DMS153 treated with DMSO at 0.1 percent for 48 hours (cell line): ENCODE data around the gene KANK4.
"Not testable (repeated sequence)": the region's sequence is repeated elsewhere in the genome, so short reads cannot be mapped to it uniquely, and the experiment has no call there.

ENCODE experiments used
- DNase-seq: peaks from one replicate; lab custom pipeline; 2025; ENCODE audit not compliant: unreplicated experiment; lab: John Stamatoyannopoulos, UW

The KANK4 gene

DNA sequence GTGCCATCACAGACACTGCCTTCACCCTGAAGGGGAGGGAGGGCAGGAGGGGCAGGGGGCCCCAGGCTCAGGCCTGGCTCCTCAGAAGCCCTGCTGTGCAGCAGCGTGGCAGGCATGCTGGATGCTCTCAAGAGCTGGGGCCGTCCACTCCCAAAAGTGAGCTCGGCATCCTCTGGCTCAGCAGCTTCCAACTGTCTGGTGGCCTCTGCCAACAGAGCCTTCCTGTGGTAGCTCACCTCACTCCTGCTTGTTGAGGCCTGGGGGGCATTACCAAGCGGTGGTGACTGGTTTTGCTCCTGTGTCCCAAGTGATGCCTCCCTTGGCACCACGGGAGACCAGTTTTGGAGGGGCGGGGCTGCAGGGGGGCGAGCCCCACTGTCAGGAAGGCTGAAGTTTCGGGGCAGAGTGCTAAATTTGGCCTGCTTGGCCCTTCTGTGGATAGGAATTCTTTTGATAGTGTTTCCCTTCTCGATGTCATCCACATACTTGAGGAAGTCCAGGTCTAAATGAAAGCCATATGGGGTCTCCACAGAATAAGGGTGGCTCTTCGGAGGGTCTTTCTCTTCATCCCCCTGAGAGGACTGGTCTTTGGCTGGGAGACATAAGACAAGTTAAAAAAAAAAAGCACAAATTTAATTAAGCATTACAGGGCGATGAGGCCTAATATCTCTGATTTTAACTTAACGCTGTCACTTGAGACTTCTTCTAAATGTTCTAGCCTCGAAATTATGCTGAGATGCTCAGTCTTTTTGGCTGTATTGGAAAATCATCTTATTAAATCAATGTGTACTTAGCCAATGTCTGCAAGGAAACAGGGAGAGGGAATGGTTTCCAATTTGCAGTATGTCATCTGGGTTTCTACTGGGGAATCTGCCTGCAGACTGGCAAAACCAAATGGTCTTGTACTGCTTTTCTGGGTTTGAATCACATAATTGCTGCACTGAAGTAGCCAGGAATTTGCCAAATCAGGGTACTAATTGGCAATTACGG is 44.4 kb downstream of the KANK4 start:
- DNase-seq, result no peak

DNA sequence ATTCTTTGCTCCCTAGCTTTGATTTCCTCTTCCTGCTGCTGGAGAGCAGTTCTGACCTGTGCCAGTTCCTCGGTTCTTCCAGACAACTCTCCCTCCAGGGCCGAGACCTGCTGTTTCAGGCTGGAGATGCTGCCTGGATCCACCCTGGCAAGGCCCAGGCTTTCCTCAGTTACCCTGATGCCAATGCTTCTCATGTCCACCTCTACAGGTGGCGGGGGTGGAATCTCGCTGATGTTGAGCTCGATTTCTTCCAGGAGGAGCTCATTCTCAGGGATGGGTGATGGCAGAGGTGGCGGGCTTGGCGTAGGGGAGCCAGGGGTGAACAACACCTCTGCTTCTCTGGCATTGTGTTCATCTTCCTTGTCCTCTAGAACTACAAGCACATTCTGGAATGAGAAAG is 45.3 kb downstream of the KANK4 start:
- DNase-seq, result no peak

DNA sequence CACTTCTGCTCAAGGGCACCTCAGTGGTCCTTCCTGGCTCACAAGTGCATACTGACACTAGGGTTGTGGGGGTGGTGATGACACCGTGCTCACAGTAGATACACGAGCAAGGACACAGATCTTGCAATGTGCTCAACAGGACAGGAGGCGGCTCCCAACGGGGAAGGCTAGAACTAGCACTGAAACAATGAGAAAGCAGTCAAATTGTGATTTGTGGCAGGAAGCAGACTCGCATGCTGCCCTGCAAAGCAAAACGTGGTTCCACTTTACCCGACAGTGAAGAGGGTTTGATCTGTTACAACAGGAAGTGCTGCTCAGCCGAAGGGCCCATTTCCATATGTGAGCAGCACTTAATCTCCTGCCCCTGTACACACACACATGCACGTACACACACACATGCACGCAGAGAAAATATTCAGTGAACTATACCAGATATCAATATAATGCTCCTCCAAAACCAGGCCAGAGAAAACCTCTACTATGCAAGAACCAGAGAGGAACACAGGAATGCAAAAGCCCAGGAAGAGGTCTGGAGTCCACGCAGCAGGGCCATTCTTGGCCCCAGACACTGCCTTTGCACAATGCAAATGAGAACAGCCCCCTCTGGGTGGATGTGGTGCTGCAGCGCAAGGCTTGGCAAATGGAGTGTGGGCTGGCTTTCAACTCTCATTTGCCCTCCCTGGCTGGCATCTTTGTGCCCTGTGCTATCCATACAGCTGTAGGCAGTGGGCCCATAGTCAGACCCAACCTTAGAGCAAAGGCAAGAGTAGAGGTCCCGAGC is 47.1 kb downstream of the KANK4 start:
- DNase-seq, result peak; percentile 72

DNA sequence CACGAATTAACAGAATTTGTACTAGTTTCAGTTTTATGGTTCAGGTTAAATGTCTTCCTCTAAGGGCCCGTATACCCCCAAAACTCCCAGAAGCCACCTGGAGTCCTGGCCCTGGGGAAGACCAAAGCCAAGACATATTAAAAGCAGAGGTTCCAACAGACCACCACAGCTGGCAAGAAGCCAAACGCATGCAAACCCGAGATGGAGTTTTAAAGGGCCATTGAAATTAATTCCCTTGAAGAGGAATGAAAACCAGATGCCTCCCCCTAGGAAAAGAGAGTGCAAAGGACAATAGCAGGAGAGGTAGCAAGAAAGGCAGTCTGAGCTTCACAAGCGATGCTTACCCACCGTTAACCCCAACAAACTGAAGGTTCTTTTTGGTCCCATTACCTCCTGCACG is 48.1 kb downstream of the KANK4 start:
- DNase-seq, result no peak

DNA sequence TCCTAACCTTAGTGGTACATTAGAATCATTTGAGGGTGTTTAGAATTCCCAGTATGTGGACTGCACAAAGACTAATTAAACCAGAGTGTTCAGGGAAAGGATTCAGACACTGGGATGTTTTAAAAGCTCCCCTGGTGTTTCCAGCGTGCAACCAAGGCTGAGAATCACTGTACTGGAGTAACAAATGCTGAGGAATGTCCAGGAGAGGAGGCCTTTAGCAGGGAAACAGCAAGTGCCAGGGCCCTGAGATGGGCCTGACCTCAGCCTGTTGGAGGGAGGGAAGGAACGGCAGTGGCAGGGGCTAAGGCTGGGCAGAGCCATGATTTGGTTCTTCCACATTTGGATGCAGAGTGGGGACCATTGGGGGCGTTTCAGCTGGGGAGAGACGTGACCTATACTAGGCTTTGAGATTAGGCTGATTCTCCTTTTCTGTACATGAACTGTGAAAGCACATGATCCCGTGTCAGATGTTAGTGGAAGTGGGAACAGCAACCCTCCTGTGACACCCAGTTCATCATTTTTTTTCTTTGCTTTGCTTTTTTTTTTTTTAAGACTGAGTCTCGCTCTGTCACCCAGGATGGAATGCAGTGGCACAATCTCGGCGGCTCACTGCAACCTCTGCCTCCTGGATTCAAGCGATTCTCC is 49.3 kb downstream of the KANK4 start:
- DNase-seq, result no peak

DNA sequence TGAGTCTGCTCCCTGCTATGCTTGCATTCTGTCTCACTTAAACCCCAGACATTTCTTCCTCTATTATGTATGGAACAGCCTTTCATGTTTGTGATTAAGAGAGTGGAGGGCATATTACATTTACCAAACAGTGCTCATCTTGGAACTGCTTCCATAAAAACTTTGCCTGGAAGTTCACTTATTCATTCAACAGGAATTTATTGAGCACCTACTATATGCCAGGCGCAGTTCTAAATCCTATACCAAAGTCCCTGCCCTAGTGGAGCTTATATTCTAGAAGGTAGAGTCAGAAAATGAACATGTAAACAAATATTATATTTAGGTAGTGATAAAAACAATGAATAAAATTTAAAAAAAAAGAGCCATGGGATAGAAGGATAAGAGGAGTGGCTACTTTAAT is 49.8 kb downstream of the KANK4 start:
- DNase-seq, result no peak

DNA sequence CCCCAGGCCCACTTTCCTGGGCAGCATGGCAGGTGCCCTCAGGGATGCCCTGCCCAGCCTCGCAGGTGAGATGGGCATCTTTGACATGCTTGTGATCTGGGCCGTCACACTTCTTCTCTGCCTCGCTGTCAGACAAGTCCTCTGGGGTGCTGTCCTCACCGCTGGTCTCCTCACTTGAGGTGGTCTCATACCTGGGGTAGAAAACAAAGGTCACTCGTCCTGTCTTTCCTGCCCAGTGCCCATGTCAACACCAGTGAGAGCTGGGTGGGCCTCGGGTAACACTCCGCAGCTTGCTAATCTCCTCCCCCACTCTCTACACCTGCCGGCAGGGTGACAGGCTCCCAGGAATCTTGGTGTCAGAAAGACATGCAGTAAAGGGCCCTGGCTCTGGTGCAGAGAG is 50.9 kb downstream of the KANK4 start:
- DNase-seq, result no peak

DNA sequence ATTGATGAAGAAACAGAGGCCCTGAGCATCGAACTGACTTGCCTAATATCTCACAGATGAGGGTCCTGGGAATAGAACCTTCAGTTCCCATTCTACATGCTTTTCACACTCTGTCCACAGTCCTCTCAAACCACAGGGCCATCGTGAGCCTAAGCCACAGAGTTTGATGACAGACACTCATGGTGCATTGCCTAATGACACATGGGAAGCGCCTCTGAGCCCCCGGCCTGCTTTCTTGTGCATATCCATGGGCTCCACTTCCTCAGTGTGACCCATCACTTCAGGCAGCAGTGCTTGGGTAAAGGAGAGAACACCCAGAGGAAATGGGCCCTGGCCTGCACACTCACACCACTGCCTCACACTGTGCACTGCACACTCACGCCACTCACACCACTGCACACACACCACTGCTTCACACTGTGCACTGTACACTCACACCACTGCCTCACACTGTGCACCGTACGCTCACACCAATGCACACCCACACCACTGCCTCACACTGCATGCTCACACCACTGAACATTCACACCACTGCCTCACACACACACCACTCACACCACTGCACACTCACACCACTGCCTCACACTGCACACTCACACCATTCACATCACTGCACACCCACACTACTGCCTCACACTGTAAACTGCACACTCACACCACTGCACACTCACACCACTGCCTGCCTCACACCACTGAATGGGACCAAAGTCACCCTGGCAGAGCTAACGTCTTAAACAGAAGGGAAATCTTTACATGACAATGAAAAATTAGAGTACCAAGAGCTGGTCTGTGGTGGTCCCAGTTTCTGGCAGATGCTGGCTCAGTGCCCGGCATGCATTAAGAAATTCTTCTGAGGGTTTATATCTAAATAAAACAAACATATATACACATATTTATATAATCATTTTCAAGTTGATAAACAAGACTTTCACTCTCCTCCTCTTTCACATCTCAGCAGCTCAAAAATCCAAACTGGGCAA is 53.0 kb downstream of the KANK4 start:
- DNase-seq, result no peak

DNA sequence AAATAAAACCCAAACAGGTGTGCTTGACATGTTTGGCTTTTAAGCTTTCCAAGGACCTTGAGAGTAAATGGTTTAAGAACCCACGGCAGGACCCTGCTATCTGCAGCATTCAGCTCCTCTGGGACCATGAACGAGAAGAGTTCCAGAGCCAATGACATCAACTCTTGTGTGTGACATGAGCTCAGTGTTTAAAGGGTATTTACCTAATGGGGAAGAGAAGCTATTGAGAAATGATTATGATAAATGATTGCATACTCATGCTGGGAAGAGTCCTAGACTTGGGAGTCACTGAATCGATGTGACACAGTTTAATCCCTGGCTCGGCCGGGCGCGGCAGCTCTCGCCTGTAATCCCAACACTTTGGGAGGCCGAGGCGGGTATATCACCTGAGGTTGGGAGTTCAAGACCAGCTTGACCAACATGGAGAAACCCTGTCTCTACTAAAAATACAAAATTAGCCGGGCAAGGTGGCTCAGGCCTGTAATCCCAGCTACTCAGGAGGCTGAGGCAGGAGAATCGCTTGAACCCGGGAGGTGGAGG is 55.4 kb downstream of the KANK4 start:
- no peak for DNase-seq

DNA sequence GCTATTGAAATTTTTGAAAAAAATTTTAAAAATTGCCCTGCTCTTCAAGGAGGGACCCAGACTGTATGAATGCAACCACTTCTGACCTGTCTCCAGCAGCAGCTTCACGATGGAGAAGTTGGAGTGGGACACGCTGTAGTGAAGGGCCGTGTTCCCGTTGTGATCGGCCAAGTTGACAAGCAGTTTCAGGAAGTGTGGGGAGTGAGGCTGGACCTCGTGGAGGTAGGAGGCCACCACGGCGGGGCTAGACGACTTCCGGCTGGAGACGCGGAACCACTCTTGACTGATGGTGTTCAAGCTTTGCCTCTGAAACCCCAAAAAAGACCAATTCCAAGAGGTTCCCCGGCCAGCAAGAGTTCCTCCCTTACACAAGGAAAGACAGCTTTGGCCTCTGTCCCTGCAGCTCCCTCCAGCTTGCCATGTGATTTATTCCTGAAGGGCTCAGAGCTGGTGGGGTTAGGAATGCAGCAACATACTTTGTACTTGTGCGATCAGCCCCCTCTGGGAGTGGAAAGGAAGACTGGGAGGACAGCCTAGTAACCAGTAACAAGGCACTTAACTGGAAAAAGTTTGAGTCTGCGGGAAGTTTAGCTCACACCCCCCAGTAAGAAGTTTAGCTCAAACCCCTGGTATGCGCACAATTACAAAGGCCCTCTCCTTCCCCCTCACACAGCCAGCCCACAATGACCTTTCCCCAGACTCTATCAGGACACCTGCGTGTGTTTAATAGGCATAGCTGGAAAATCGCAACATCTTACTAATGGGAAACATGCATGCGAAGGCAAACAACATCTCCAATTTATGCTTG is 56.0 kb downstream of the KANK4 start:
- no peak for DNase-seq

DNA sequence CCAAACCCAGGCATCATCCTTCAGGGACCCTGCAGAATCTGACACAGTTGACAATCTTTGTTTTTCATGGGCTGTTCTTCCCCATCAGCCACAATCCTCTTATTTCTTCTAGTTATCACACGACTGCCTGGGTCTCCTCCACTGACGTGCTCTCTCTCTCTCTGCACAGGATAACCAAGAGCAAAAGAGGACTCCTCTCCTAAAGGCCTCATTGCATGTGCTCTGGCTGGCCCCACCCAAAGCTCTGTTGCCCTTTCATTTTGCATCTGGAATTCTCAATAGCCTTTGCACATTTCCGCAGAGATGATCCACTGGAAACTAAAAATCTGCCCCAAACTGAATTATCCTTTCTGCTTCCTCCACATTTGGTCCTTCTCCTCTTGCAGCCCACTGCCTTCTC is 58.5 kb downstream of the KANK4 start:
- DNase-seq, result no peak

DNA sequence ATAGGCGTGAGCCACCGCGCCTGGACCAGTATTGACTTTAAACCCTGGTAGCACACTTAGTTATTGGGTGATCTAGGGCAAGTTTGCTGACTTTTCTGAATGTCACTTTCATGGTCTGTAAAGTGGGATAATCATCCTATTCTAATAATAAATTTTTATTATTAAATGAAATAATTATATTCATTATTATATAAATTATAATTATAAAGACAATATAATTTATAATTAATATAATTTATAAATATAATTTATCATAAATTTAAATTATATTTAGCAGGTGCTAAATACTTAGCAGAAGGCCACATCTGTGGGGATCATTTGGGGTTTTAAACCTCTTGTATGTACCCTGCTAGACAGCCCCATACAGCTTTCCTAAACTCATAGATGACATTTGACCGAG is 59.7 kb downstream of the KANK4 start:
- DNase-seq, result no peak

DNA sequence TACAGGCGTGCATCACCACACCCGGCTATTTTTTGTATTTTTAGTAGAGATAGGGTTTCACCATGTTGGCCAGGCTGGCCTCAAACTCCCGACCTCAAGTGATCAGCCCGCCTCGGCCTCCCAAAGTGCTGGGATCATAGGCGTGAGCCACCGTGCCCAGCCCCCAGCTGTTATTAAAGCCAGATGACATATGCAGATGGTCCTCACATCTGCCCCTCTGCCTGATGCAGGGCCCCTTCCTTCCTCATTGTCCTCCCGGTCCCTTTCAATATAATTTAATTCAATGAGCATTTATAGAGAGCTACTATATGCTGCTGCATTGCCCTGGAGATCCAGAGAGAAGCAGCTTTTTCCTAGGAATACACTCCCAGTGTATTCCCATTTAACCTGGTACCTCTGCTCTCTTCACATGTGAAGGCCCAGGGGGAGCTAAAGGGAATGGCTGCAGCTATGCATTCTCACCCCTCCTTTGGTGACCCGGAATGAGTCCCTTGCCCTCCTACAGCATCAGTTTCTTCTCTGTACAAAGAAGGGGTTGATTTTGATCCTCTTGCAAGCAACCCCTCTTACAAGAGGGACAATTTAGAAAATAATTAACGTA is 69.0 kb downstream of the KANK4 start:
- no peak for DNase-seq

DNA sequence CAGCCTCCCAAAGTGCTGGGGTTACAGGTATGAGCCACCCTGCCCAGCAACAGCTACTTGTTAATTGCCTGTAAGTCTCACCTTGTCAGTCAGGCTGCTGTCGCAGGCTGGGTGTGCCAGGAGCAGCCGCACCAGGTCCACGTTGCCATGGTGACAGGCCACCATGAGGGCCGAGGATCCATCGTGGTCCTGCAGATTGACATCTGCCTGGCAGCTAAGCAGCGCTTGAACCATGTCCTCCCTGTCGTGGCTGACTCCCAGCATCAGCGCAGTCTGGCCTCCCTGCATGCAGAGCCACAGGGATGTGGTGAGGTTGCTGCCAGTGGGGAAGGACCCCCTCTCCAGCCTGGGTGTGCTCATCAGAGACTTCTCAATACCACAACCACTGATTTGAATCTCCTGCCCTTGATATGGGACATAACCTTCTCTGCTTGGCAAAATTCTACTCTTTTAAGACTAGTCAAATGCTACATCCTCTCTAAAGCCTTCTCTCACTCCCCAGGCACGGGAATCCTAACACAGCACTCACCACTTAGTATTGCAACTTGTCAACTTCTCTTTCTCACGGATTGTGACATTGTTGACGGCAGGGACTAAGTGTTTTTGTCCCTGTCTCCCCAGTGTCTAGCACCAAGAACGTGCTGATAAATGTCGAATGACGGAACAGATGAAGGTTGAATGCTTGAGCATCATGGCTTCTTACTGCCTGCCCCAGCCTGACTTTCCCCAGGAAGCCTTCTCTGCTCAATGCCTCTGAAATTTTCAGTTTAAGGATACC is 71.7 kb downstream of the KANK4 start:
- no peak for DNase-seq

DNA sequence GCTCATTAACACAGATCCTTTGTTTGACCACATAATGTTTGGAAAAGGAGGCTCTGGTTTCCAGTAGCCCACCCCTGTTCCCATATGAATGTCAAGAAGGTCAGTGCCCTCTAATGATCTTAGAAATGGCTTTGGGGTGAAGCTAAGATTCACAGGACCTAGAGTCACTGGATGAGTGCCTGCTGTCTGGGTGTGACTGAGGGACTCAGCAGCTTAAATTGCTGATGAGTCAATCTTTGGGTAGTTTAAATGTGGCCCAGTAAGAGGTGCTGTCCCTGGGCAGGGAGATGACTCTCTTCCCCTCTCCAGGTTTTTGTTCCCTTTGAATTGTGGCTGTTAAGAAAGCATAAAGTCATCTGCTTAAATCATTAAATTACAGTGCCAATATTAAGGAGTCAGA is 74.0 kb downstream of the KANK4 start:
- no peak for DNase-seq

DNA sequence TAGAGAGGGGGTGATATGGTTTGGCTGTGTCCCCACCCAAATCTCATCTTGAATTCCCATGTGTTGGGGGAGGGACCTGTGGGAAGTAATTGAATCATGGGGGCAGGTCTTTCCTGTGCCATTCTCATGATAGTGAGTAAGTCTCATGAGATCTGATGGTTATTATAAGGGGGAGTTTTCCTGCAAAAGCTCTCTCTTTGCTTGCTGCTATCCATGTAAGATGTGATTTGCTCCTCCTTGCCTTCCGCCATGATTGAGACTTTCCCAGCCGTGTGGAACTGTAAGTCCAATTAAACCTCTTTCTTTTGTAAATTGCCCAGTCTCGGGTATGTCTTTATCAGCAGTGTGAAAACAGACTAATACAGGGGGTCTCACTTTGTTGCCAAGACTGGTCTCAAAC is 74.9 kb downstream of the KANK4 start:
- DNase-seq, result not testable (repeated sequence)

DNA sequence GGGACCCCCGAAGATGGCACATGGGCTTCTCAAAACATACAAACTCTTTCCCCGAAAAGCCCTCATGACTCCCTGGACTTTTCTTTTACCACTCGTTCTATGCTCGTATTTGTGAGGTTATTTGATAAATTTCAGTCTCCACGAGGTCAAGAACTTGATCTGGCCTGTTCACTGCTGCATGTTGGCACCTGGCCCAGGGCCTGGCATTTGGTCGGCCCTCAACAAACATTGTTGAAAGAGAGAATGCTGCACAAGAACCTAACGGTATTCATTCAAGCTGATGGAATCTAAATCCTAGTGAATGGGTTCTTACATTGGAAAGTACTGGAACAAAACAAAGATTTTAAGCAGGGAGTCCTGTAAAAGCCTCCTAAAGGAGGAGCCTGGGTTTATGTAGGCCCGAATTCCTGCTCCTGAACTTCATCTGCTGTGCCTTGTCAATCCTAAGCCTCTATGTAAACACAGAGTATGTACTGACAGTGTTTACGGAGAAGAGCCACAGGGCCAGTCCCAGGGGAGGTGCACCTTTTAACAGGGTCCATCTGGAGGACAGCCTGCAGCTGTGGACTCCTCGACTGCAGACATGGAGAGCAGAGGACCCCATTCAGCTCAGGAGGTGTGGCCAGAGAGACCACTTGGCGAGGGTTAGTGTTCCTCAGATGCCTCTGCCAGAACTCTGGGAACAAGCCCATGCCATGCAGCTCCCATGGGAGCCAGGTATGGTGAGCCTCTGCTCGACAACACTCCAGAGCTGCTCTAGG is 77.7 kb downstream of the KANK4 start:
- peak; percentile 61 for DNase-seq
